Activated CD4-positive, alpha-beta memory T cell treated with anti-CD3 and anti-CD28 coated beads, Interleukin-2, amount 10 ng/mL, durations not matched to agents 7 days and 5 days (primary cell): ENCODE data around the gene TRPM6. TPM values are rescaled to one million over a fixed set of nuclear protein-coding genes. Genes with fewer than 3 reads are reported as not detected.

Experiments
- total RNA-seq, 2 experiments: library from RNA; stranded (reverse); gene quantifications; one replicate each; pipeline ENCODE4 v1.2.3, GENCODE V29; 2021

The TRPM6 gene
- total RNA-seq, 2 experiments from 2014 or later, result not detected

Other genes with a start within 250 kb of the TRPM6 start
- gene C9orf40, start 65.0 kb upstream of the TRPM6 start, total RNA-seq, result 10 to 100 TPM; 22.2 to 23.4 TPM
- 10 to 100 TPM; 31.1 to 33.2 TPM for gene CARNMT1, start 140.4 kb upstream of the TRPM6 start, total RNA-seq
- gene NMRK1, start 200.2 kb upstream of the TRPM6 start, total RNA-seq, result 10 to 100 TPM; 74.2 to 76.7 TPM
- gene OSTF1, start 200.6 kb upstream of the TRPM6 start, total RNA-seq, result 100 to 1,000 TPM; 253 to 255 TPM